Vagina (tissue), 2 donors: ENCODE data around the gene MEX3B. TPM values are rescaled to one million over a fixed set of nuclear protein-coding genes. Genes with fewer than 3 reads are reported as not detected.

Experiments used
- DNase-seq, 2 donors: peaks; one replicate each; pipeline ENCODE4 v3.0.0-alpha.2; 2017; ENCODE audit errors: extremely low spot score in 2 of 2
- H3K27ac ChIP-seq: fragments of 200-600 bp; sonication (generic); one replicate; pipeline ENCODE4 v1.5.1; 2019
- H3K27me3 ChIP-seq: fragments of 200-600 bp; sonication (generic); one replicate; pipeline ENCODE4 v1.5.1; 2019
- H3K36me3 ChIP-seq, 2 donors: fragments of 200-600 bp; sonication (generic); one replicate each; pipeline ENCODE4 v1.5.1; 2017 to 2019
- H3K4me1 ChIP-seq: fragments of 200-600 bp; sonication (generic); one replicate; pipeline ENCODE4 v1.5.1; 2019
- H3K4me3 ChIP-seq, 2 donors: fragments of 200-600 bp; sonication (generic); 1 replicate in 1 of 2; 2 replicates in 1 of 2; pipeline ENCODE4 v1.5.1; 2016 to 2019
- H3K9me3 ChIP-seq: fragments of 200-600 bp; sonication (generic); one replicate; pipeline ENCODE4 v1.5.1; 2019
- CTCF ChIP-seq, 3 experiments: fragments of 450-650 bp in 2 of 3; fragments of 200-600 bp in 1 of 3; sonication (generic) in 1 of 3; IDR thresholded peaks; one replicate each; pipeline ENCODE4 v1.5.1; 2017 to 2019; ENCODE audit warnings: antibody characterized with exemption in 3 of 3, mild to moderate bottlenecking in 2 of 3, moderate library complexity in 2 of 3
- POLR2A ChIP-seq, 2 donors: fragments of 450-650 bp; IDR thresholded peaks; one replicate each; pipeline ENCODE4 v1.6.1; 2017; ENCODE audit warnings: antibody characterized with exemption in 2 of 2, mild to moderate bottlenecking in 2 of 2, moderate library complexity in 2 of 2
- POLR2AphosphoS5 ChIP-seq, 2 donors: sonication (generic); formaldehyde crosslinking; IDR thresholded peaks; one replicate each; pipeline ENCODE4 v1.9.0; 2017; ENCODE audit warnings: antibody characterized with exemption in 2 of 2, mild to moderate bottlenecking in 2 of 2, low read depth in 1 of 2; ENCODE audit not compliant: insufficient read depth in 1 of 2
- intact Hi-C: fragments of 100-400 bp; cut with DNase I; formaldehyde crosslinking; loops from one replicate; pipeline ENCODE4 v1.15.1; 2023
- total RNA-seq: library from RNA; depleted of rRNA; stranded (reverse); fragments of >200 nt; gene quantifications from one replicate; pipeline ENCODE4 v1.2.3, GENCODE V29; 2016

The MEX3B gene
- total RNA-seq, 1 donor from 2014 or later: 5.2 TPM

GRCh38 chr15:82020625-82021394 lies 25.0 kb downstream of the MEX3B start:
- TF ChIP-seq POLR2A (IDR thresholded peaks at IDR 0.05) (no peak), POLR2AphosphoS5 (IDR thresholded peaks at IDR 0.05; ENCODE audit: insufficient read depth in 1 of 2, low read depth in 1 of 2) (no peak), CTCF (IDR thresholded peaks at IDR 0.05) (no peak)
- Histone ChIP-seq H3K9me3 (no peaks in the 10 kb centered on the region), H3K4me1 (peaks cover 23% of the 10 kb centered on the region), H3K36me3 (no peaks in the 10 kb centered on the region), H3K4me3 (no peak overlapping the region), H3K27me3 (no peaks in the 10 kb centered on the region), H3K27ac (peak overlapping the region; percentile 9)
- DNase-seq: no peak
- intact Hi-C loops: no loop called here

GRCh38 chr15:82018201-82018600 lies 27.6 kb downstream of the MEX3B start:
- Histone ChIP-seq H3K27me3 (no peaks in the 10 kb centered on the region), H3K36me3 (no peaks in the 10 kb centered on the region), H3K4me1 (peaks cover 23% of the 10 kb centered on the region), H3K27ac (no peak overlapping the region), H3K9me3 (no peaks in the 10 kb centered on the region), H3K4me3 (no peak overlapping the region)
- DNase-seq: no peak
- intact Hi-C loops: no loop called here
- TF ChIP-seq CTCF (IDR thresholded peaks at IDR 0.05) (no peak), POLR2AphosphoS5 (IDR thresholded peaks at IDR 0.05; ENCODE audit: insufficient read depth in 1 of 2, low read depth in 1 of 2) (no peak), POLR2A (IDR thresholded peaks at IDR 0.05) (no peak)

GRCh38 chr15:82017656-82018055 lies 28.2 kb downstream of the MEX3B start:
- intact Hi-C loops: no loop called here
- Histone ChIP-seq H3K9me3 (no peaks in the 10 kb centered on the region), H3K36me3 (no peaks in the 10 kb centered on the region), H3K27me3 (no peaks in the 10 kb centered on the region), H3K27ac (no peak overlapping the region), H3K4me1 (peaks cover 23% of the 10 kb centered on the region), H3K4me3 (no peak overlapping the region)
- TF ChIP-seq CTCF (IDR thresholded peaks at IDR 0.05) (no peak), POLR2A (IDR thresholded peaks at IDR 0.05) (no peak), POLR2AphosphoS5 (IDR thresholded peaks at IDR 0.05; ENCODE audit: insufficient read depth in 1 of 2, low read depth in 1 of 2) (no peak)
- DNase-seq: no peak

GRCh38 chr15:82014989-82015388 lies 30.8 kb downstream of the MEX3B start:
- H3K4me3 ChIP-seq: no peak overlapping the region
- TF ChIP-seq CTCF (IDR thresholded peaks at IDR 0.05) (no peak), POLR2AphosphoS5 (IDR thresholded peaks at IDR 0.05; ENCODE audit: insufficient read depth in 1 of 2, low read depth in 1 of 2) (no peak), POLR2A (IDR thresholded peaks at IDR 0.05) (no peak)
- no peaks in the 10 kb centered on the region for H3K27me3 ChIP-seq
- no peaks in the 10 kb centered on the region for H3K4me1 ChIP-seq
- intact Hi-C loops: no loop called here
- DNase-seq: no peak
- H3K9me3 ChIP-seq: no peaks in the 10 kb centered on the region
- H3K27ac ChIP-seq: peak overlapping the region; percentile 70
- no peaks in the 10 kb centered on the region for H3K36me3 ChIP-seq

GRCh38 chr15:82012908-82013307 lies 32.9 kb downstream of the MEX3B start:
- Histone ChIP-seq H3K4me1 (no peaks in the 10 kb centered on the region), H3K36me3 (no peaks in the 10 kb centered on the region), H3K27me3 (no peaks in the 10 kb centered on the region), H3K9me3 (no peaks in the 10 kb centered on the region), H3K27ac (no peak overlapping the region), H3K4me3 (no peak overlapping the region)
- TF ChIP-seq POLR2A (IDR thresholded peaks at IDR 0.05) (no peak), POLR2AphosphoS5 (IDR thresholded peaks at IDR 0.05; ENCODE audit: insufficient read depth in 1 of 2, low read depth in 1 of 2) (no peak), CTCF (IDR thresholded peaks at IDR 0.05) (no peak)
- DNase-seq: no peak
- intact Hi-C loops: no loop called here
